HepG2 (cell line): ENCODE data around the gene HTRA2.

ENCODE experiments used
- AKAP8 ChIP-seq: sonication (generic); formaldehyde crosslinking; IDR thresholded peaks from 2 replicates; pipeline ENCODE4 v1.5.1; 2020; ENCODE audit warnings: mild to moderate bottlenecking, missing genetic modification reagents
- BHLHE40 ChIP-seq: IDR thresholded peaks from 2 replicates; pipeline ENCODE4 v1.6.1; 2011; ENCODE audit warnings: low read length, improper control_type of control experiment
- CTCF ChIP-seq: sonication (generic); formaldehyde crosslinking; IDR thresholded peaks from 2 replicates; pipeline ENCODE4 v1.5.0; 2020; ENCODE audit warnings: mild to moderate bottlenecking, missing genetic modification reagents, moderate library complexity
- KDM4B ChIP-seq: sonication (generic); formaldehyde crosslinking; IDR thresholded peaks from 2 replicates; pipeline ENCODE4 v1.4.0; 2020; ENCODE audit warnings: missing genetic modification reagents
- MIER2 ChIP-seq: IDR thresholded peaks from 2 replicates; pipeline ENCODE4 v1.6.1; 2016; ENCODE audit warnings: missing biosample characterization, missing genetic modification reagents
- MXI1 ChIP-seq: IDR thresholded peaks from 3 replicates; pipeline ENCODE4 v1.6.1; 2012; ENCODE audit warnings: low read depth, low read length, inconsistent platforms, borderline replicate concordance
- NFE2L2 ChIP-seq: fragments of 150-350 bp; IDR thresholded peaks from 2 replicates; pipeline ENCODE4 v1.6.1; 2014; ENCODE audit warnings: low read length
- PHF20 ChIP-seq: sonication (generic); formaldehyde crosslinking; IDR thresholded peaks from 2 replicates; pipeline ENCODE4 v1.5.0; 2020; ENCODE audit warnings: mild to moderate bottlenecking, missing genetic modification reagents
- SALL2 ChIP-seq: sonication (generic); formaldehyde crosslinking; IDR thresholded peaks from 2 replicates; pipeline ENCODE4 v1.8.1; 2023; ENCODE audit warnings: mild to moderate bottlenecking, missing genetic modification reagents, inconsistent platforms
- ZEB1 ChIP-seq: IDR thresholded peaks from 2 replicates; pipeline ENCODE4 v1.6.1; 2012; ENCODE audit warnings: mild to moderate bottlenecking, low read depth, inconsistent platforms; ENCODE audit not compliant: insufficient replicate concordance
- ZNF580 ChIP-seq: IDR thresholded peaks from 2 replicates; pipeline ENCODE4 v1.6.1; 2016; ENCODE audit warnings: low read depth, borderline replicate concordance
- ZSCAN20 ChIP-seq: sonication (generic); formaldehyde crosslinking; IDR thresholded peaks from 2 replicates; pipeline ENCODE4 v1.4.0; 2020; ENCODE audit warnings: missing genetic modification reagents, mild to moderate bottlenecking, borderline replicate concordance

GRCh38 chr2:74556159-74556558 is 26.4 kb downstream of the HTRA2 start:
- TF ChIP-seq CTCF = no peak
- no peak for TF ChIP-seq ZNF580
- TF ChIP-seq BHLHE40 = no peak
- no peak for TF ChIP-seq NFE2L2
- TF ChIP-seq AKAP8 (CRISPR knock-in tag) = no peak
- TF ChIP-seq ZSCAN20 = no peak
- no peak for TF ChIP-seq KDM4B (CRISPR knock-in tag)
- TF ChIP-seq PHF20 (CRISPR knock-in tag) = no peak
- no peak for TF ChIP-seq SALL2 (CRISPR knock-in tag)
- no peak for TF ChIP-seq ZEB1
- no peak for TF ChIP-seq MXI1
- TF ChIP-seq MIER2 (CRISPR knock-in tag) = no peak
